HepG2 (cell line): Measurements from ENCODE around the gene OR1F1. TPM values are rescaled to one million over a fixed set of nuclear protein-coding genes. Genes with fewer than 3 reads are reported as not detected.

ENCODE experiments used
- ETV5 ChIP-seq: IDR thresholded peaks from 2 replicates; pipeline ENCODE4 v1.6.1; 2018; ENCODE audit warnings: missing biosample characterization, missing genetic modification reagents, inconsistent platforms, borderline replicate concordance
- GTF2F1 ChIP-seq: fragments of 150-350 bp; IDR thresholded peaks from 2 replicates; pipeline ENCODE4 v1.6.1; 2014; ENCODE audit warnings: low read length
- HINFP ChIP-seq: sonication (generic); formaldehyde crosslinking; IDR thresholded peaks from 2 replicates; pipeline ENCODE4 v1.4.0; 2020; ENCODE audit warnings: low read depth, mild to moderate bottlenecking, missing genetic modification reagents
- KIAA2018 ChIP-seq: sonication (generic); formaldehyde crosslinking; IDR thresholded peaks from 2 replicates; pipeline ENCODE4 v1.5.0; 2020; ENCODE audit warnings: mild to moderate bottlenecking, missing genetic modification reagents, borderline replicate concordance
- MTERF4 ChIP-seq: sonication (generic); formaldehyde crosslinking; IDR thresholded peaks from 2 replicates; pipeline ENCODE4 v1.8.0; 2023; ENCODE audit warnings: mild to moderate bottlenecking, missing genetic modification reagents
- MXD1 ChIP-seq: sonication (generic); formaldehyde crosslinking; IDR thresholded peaks from 2 replicates; pipeline ENCODE4 v1.4.0; 2020; ENCODE audit warnings: mild to moderate bottlenecking, missing genetic modification reagents
- PHF5A ChIP-seq: IDR thresholded peaks from one replicate; pipeline ENCODE4 v1.6.1; 2018; ENCODE audit warnings: low read depth, missing genetic modification reagents; ENCODE audit not compliant: unreplicated experiment
- SALL1 ChIP-seq: sonication (generic); formaldehyde crosslinking; IDR thresholded peaks from 2 replicates; pipeline ENCODE4 v1.8.0; 2022; ENCODE audit warnings: mild to moderate bottlenecking, missing genetic modification reagents
- STAT5B ChIP-seq: sonication (generic); formaldehyde crosslinking; IDR thresholded peaks from 2 replicates; pipeline ENCODE4 v1.4.0; 2020; ENCODE audit warnings: missing genetic modification reagents
- ZBTB8A ChIP-seq: sonication (generic); formaldehyde crosslinking; IDR thresholded peaks from 2 replicates; pipeline ENCODE4 v1.4.0; 2020; ENCODE audit warnings: mild to moderate bottlenecking, low read depth, missing genetic modification reagents, borderline replicate concordance
- ZFP82 ChIP-seq: sonication (generic); formaldehyde crosslinking; IDR thresholded peaks from 2 replicates; pipeline ENCODE4 v1.5.1; 2020; ENCODE audit warnings: mild to moderate bottlenecking, missing genetic modification reagents, borderline replicate concordance
- ZNF17 ChIP-seq: sonication (generic); formaldehyde crosslinking; IDR thresholded peaks from 2 replicates; pipeline ENCODE4 v1.5.0; 2020; ENCODE audit warnings: mild to moderate bottlenecking, missing genetic modification reagents
- ZNF766 ChIP-seq: sonication (generic); formaldehyde crosslinking; IDR thresholded peaks from 2 replicates; pipeline ENCODE4 v1.5.0; 2020; ENCODE audit warnings: missing genetic modification reagents, borderline replicate concordance
- ZNF772 ChIP-seq: sonication (generic); formaldehyde crosslinking; IDR thresholded peaks from 2 replicates; pipeline ENCODE4 v1.5.0; 2020; ENCODE audit warnings: mild to moderate bottlenecking, missing genetic modification reagents
- ZSCAN31 ChIP-seq: sonication (generic); formaldehyde crosslinking; IDR thresholded peaks from 2 replicates; pipeline ENCODE4 v1.5.0; 2020; ENCODE audit warnings: low read depth, mild to moderate bottlenecking, missing genetic modification reagents
- polyA plus RNA-seq, 8 experiments: library from polyadenylated mRNA; depleted of rRNA in 3 of 8; stranded (reverse) in 7 of 8; unstranded in 1 of 8; fragments of >200 nt; fragmentation: Illumina TruSeq in 4 of 8; extraction: Trizol in 4 of 8; gene quantifications; 2 replicates each; pipeline versions ENCODE4 v1.2.1 to v1.2.3, GENCODE V29; 2011 to 2016; ENCODE audit warnings: low read depth in 4 of 8, missing spikeins in 1 of 8, mixed read lengths in 1 of 8; ENCODE audit not compliant: insufficient read depth in 1 of 8
- total RNA-seq, 5 experiments: library from RNA; depleted of rRNA; stranded (reverse); fragments of >200 nt; fragmentation: Illumina TruSeq; extraction: Trizol; gene quantifications; 2 replicates each; pipeline ENCODE4 v1.2.3, GENCODE V29; 2016; ENCODE audit warnings: low read depth in 1 of 5
- TF ChIP-seq, protein P1 (sequence below): sonication (generic); formaldehyde crosslinking; IDR thresholded peaks from 2 replicates; pipeline ENCODE4 v1.5.0; 2020; ENCODE audit warnings: mild to moderate bottlenecking, missing genetic modification reagents

The OR1F1 gene
- total and polyA plus RNA-seq, 2 of the 13 experiments (the other 11 are each of a cell fraction or from before 2014, with no cell fraction given), result 0.90 TPM; not detected in 1

- TF ChIP-seq, protein P1, sequence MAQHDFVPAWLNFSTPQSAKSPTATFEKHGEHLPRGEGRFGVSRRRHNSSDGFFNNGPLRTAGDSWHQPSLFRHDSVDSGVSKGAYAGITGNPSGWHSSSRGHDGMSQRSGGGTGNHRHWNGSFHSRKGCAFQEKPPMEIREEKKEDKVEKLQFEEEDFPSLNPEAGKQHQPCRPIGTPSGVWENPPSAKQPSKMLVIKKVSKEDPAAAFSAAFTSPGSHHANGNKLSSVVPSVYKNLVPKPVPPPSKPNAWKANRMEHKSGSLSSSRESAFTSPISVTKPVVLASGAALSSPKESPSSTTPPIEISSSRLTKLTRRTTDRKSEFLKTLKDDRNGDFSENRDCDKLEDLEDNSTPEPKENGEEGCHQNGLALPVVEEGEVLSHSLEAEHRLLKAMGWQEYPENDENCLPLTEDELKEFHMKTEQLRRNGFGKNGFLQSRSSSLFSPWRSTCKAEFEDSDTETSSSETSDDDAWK (CRISPR knock-in tag), result no peak
- TF ChIP-seq GTF2F1 (no peak), KIAA2018 (CRISPR knock-in tag) (no peak), HINFP (CRISPR knock-in tag) (no peak), ZFP82 (CRISPR knock-in tag) (no peak), ZNF17 (CRISPR knock-in tag) (no peak), SALL1 (CRISPR knock-in tag) (peak; percentile 41; the same call in 1 of the 2 replicates), ZBTB8A (no peak), PHF5A (CRISPR knock-in tag) (no peak), ZNF766 (CRISPR knock-in tag) (no peak), ETV5 (CRISPR knock-in tag) (0 out of 2 replicates have a peak, but pooled peaks have one; percentile 7), ZNF772 (CRISPR knock-in tag) (0 out of 2 replicates have a peak, but pooled peaks have one; percentile 30), MTERF4 (CRISPR knock-in tag) (no peak), ZSCAN31 (CRISPR knock-in tag) (no peak; the same call in none of the 2 replicates), STAT5B (CRISPR knock-in tag) (no peak), MXD1 (no peak)
Observed at GRCh38 chr16:3158510-3159314, 29.3 kb upstream of the OR1F1 start (continued).
